GM19239 (cell line): ENCODE results near the gene HAUS7.

Source experiments
- DNase-seq: peaks from one replicate; pipeline ENCODE4 v3.0.0; 2011; ENCODE audit warnings: low spot score; ENCODE audit not compliant: insufficient read length
- FAIRE-seq: peaks from 2 replicates; lab custom pipeline; 2011; peaks lifted over from hg19 to GRCh38; lab: Jason Lieb, UNC

The HAUS7 gene

DNA sequence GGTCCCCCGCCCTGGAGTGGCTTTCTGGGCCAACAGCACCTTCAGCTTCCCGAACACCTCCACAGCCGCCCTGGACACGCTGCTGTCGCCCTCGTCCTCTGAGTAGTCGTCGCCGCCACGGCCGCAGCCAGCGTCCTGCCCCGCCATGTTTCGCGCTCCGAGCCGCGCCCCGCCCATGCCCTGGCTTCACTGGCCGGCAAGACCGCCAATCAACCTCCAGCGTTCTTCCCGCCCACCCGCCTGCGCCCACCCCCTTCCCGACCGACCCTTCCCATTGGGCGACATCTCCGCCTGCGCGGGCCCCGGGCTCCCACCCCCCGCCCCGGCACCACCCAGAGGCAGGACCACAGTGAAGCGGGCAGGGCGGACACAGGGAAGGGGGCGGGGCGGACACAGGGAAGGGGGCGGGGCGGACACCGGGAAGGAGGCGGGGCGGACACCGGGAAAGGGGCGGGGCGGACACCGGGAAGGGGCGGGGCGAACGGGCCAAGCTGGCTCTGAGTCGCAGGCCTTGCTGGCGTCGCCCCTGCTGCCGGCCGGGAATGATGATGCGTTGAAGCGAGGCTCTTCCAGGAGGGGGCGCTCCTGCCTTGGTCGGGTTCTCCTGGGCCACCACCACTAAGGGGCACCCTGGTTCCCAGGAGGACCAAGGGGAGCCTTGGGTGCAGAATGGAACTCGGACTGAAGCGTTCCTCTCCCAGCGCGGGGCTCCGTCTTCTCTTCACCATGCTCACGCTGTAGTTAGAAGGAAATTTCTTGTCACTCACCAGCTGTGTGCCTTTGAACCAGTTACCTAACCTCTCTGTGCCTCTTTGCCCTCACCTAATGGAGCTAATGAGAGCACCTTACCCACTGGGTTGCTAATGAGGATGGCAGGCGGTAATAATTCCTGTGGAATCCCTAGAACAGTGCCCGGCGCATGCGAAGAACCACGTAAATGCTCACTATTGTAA is at the start of gene HAUS7:
TSS of gene HAUS7 (minus strand) at position 166 of the 953 bp plus-strand sequence. CDS start at position 147, 19 bp downstream.
- FAIRE-seq (peak; percentile 88), DNase-seq (peak; percentile 91)

DNA sequence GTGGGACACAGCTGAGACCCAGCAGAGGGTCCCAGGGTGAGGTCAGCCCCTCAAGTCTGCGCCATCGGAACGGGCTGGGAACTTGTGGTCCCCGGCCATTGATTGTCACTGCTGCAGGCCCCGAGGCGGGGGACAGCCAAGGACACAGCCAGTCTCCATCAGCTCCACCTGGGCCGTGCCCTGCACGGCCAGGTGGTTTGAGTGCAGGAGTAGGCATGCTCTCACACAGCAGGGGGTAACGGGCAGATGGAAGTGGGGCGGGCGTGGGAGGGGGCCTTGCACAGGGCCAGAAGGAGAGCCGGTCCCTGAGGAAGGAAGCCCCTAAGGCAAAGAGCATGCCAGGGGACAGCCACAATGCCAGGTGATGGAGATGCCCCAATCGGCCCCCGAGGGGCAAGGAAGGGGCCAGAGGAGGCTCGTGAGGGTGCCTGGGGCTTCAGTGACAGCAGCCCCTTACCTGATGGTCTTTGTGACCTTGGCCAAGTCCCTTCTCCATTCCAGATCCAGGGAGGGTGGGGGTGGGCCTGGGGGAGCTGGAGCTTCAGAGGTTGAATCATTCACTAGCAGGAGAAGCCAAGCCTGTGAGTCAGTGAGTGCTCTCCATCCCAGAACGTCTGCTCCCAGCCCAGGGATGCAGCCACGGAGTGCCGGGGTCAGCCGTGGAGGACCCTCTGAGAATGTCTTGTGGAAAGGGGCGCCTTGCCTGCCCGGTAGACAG is 49.4 kb upstream of the HAUS7 start:
- DNase-seq (no peak), FAIRE-seq (no peak)

DNA sequence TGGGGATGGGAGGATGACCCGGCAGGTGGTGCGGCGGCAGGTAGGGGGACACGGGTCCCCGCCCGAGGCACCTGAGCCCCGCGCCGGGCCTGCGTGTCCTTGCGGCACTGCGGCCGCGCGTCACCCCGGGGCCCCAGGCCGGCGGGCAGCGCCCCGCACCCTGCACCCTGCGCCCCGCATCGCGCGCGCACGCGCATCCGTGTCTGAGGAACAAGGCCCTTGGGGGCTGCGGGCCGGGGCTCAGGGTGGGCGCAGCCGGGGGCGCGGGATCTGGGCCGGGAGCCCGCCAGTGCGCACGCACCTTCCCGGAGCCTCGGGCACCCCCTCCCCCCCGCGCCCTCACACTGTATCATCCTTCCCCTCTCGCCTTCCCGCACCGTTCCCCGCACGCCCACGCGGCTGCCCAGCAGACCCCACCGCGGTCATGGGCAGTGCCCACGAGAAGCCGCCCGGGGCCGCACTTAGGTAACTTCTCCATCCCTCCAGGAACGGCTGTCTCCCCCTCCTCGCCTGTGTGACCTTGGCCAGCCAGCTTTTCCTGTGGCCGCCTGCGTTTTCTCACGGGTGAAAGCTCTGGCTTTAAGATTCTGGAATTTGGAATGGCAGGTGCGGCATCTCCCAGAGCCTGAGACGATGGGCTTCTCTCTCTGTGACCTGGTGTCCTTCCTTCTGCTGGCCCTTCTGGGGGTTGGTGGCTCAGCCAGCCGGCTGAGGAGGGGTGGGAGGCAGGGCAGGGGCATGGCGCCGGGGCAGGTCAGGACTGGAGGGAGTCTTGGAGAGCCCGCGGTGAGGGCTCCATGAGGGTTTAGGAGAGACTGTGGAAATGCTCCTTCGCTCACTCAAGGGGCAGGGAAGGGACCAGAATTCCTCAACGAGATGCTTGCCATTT is 47.8 kb upstream of the HAUS7 start:
- FAIRE-seq (no peak), DNase-seq (no peak)

- FAIRE-seq, result no peak
- DNase-seq, result no peak
These were observed 47.0 kb upstream of the HAUS7 start, which contains the start of gene ATP2B3 for GRCh38 chrX:153517423-153517822. Gene ATP2B3, plus strand, starts transcription at chrX:153517642. Its CDS starts 18,606 bp downstream, at chrX:153536248.

GRCh38 chrX:153516073-153516472 is 45.7 kb upstream of the HAUS7 start:
- FAIRE-seq (no peak), DNase-seq (no peak)

- no peak for FAIRE-seq
- DNase-seq, result no peak
These were observed 45.1 kb upstream of the HAUS7 start for GRCh38 chrX:153515435-153515834.

GRCh38 chrX:153514259-153514658 is 43.9 kb upstream of the HAUS7 start:
- FAIRE-seq, result no peak
- no peak for DNase-seq

GRCh38 chrX:153513265-153513664 is 42.9 kb upstream of the HAUS7 start:
- DNase-seq, result no peak
- no peak for FAIRE-seq

GRCh38 chrX:153512501-153512893 is 42.1 kb upstream of the HAUS7 start:
- FAIRE-seq (no peak), DNase-seq (no peak)

DNA sequence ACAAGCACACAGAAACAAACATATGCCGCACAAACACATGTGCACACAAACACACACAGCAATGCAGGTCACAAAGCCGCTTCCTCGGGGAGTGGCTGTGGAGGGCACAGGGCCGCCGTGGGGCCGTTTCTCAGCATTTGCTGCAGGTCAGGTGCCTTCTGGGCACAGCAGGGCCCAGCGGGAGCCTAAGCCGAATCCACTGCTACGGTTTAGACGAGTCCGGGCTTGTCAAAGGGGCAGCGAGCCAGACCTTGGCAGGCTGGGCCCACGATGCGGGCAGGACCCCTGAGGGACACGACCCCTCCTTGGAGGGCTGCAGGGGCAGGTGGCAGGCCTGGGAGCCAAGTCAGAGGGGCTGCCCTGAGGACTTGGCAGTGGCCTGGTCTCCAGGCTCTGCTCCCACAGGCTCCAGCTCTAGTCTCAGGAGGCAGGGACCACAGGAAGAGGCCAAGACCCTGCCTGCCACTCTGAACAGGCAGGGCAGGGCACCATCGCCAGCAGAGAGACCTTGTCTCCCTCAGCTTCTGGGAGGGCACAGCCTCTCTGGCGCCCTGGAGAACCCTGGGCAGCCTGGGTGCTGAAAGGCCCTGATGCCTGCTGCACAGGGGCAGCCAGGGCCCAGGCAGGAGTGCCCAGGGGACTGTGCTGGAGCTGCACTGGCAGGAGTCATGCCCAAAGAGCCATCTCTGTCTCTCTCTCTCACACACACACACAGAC is 41.6 kb upstream of the HAUS7 start:
- DNase-seq (no peak), FAIRE-seq (no peak)

DNA sequence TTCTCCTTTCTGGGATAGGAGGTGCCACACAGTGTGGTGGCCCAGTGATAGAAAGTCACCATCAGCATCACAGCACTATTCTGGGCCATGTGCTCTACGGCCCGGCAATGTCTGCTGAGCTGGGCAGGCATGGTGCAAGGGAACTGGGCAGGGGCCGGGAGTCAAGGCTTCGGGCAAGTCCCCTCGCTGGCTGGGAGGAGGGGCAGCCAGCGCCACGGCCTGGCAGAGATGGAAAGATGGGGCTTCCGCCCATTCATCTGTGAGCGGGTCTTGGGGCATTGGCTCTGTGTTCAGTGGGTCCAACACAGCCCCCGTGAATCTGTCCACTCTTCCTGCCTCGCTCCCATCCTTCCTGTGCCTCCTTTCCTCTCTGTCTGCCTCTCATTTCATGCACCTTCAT is 40.0 kb upstream of the HAUS7 start:
- FAIRE-seq (no peak), DNase-seq (no peak)

GRCh38 chrX:153509592-153509991 is 39.2 kb upstream of the HAUS7 start:
- FAIRE-seq, result no peak
- no peak for DNase-seq

GRCh38 chrX:153507484-153508178 is 37.3 kb upstream of the HAUS7 start:
- FAIRE-seq, result peak; percentile 91
- peak; percentile 94 for DNase-seq

- FAIRE-seq (no peak), DNase-seq (no peak)
These were observed 35.0 kb upstream of the HAUS7 start for GRCh38 chrX:153505361-153505760.

DNA sequence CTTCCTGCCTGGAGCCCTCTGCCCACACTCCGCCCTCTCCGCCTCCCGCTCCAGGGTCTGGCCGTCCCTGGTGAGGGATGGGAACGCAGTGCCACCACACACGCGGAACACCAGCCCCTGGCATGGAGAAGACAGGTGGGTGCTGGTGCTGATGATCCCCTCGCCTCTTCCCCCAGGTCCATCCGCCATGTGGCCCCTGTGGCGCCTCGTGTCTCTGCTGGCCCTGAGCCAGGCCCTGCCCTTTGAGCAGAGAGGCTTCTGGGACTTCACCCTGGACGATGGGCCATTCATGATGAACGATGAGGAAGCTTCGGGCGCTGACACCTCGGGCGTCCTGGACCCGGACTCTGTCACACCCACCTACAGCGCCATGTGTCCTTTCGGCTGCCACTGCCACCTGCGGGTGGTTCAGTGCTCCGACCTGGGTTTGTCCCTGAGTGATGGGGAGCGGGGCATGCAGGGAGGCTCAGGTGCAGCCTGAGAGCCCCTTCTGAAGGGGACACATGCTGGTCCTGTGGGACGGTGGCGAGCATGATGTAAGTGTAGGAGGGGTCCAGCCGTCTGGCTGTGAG is 34.2 kb upstream of the HAUS7 start:
- FAIRE-seq (no peak), DNase-seq (no peak)

DNA sequence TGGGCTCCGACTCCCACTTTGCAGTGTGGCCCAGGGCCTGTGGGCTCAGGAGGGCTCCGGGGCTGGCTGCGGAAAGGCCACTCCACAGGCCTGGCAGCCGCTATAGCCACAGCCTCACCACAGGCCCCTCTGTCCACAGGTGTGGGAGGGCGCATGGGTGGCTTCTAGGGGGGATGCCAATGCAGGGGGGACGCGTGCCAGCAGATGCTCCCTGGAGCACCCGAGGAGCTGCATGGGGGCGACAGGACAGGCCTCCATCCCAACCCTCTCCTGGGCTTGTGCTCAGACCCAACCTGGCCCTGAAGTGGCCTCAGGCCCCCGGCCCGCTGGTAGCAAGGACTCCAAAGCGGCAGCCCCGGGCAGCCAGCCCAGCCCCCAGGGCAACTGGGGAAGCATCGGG is 32.4 kb upstream of the HAUS7 start:
- no peak for FAIRE-seq
- no peak for DNase-seq

DNA sequence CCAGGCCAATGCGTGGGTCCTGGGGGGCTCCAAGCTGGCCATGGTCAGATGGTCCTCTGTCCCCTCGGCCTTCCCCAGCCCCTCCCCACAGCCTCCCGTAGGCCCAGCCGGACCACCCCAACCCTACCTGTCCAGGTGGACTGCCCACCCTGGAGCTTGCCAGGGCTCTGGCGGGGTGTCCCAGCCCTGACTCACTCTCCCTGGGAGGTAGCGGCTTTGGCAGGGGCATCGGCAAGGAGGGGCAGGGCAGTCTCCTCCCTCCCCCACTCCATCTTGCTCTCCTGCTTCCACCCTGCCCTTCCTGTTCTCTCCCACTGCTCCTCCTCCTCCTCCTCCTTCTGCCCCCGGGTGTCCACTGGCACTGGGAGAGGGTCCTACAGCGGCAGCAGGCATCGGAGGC is 31.8 kb upstream of the HAUS7 start:
- DNase-seq (no peak), FAIRE-seq (no peak)

GRCh38 chrX:153501530-153501929 is 31.2 kb upstream of the HAUS7 start:
- FAIRE-seq (no peak), DNase-seq (no peak)
